HG02588 (cell line): Measurements from ENCODE around the gene MYOZ3.

Experiments
- ATAC-seq: cut with Tn5 transposase; IDR thresholded peaks from one replicate; pipeline ENCODE4 v1.9.1; 2021; ENCODE audit warnings: mild to moderate bottlenecking, moderate library complexity; ENCODE audit not compliant: unreplicated experiment

Gene MYOZ3

GRCh38 chr5:150642567-150642927, 18.5 kb upstream of the MYOZ3 start:
- ATAC-seq = no peak

- ATAC-seq = no peak
Observed at GRCh38 chr5:150642991-150643710, 17.9 kb upstream of the MYOZ3 start.

GRCh38 chr5:150644058-150644457, 17.0 kb upstream of the MYOZ3 start:
- ATAC-seq = no peak

GRCh38 chr5:150644514-150644913, 16.5 kb upstream of the MYOZ3 start:
- ATAC-seq = no peak

GRCh38 chr5:150645070-150645700, 15.9 kb upstream of the MYOZ3 start:
- ATAC-seq = no peak

GRCh38 chr5:150647275-150648251, 13.5 kb upstream of the MYOZ3 start:
- no peak for ATAC-seq

GRCh38 chr5:150648294-150649107, 12.6 kb upstream of the MYOZ3 start:
- no peak for ATAC-seq

- no peak for ATAC-seq
Observed at GRCh38 chr5:150649108-150650020, 11.7 kb upstream of the MYOZ3 start.

GRCh38 chr5:150650021-150651006, 10.7 kb upstream of the MYOZ3 start:
- ATAC-seq = no peak

- ATAC-seq = no peak
Observed at GRCh38 chr5:150651382-150651781, 9.7 kb upstream of the MYOZ3 start.

- ATAC-seq = no peak
Observed at GRCh38 chr5:150651924-150652671, 9.0 kb upstream of the MYOZ3 start.

- no peak for ATAC-seq
Observed at GRCh38 chr5:150653145-150653761, 7.8 kb upstream of the MYOZ3 start.

- ATAC-seq = no peak
Observed at GRCh38 chr5:150653762-150654556, 7.1 kb upstream of the MYOZ3 start.

- no peak for ATAC-seq
Observed at GRCh38 chr5:150655221-150655620, 5.8 kb upstream of the MYOZ3 start.

- peak; percentile 75 for ATAC-seq
Observed at GRCh38 chr5:150656191-150657132, 4.6 kb upstream of the MYOZ3 start.
